ENCODE results near the gene SF3B2.
"Not testable (repeated sequence)": the region's sequence is repeated elsewhere in the genome, so short reads cannot be mapped to it uniquely, and the experiment has no call there.

The SF3B2 gene

DNA sequence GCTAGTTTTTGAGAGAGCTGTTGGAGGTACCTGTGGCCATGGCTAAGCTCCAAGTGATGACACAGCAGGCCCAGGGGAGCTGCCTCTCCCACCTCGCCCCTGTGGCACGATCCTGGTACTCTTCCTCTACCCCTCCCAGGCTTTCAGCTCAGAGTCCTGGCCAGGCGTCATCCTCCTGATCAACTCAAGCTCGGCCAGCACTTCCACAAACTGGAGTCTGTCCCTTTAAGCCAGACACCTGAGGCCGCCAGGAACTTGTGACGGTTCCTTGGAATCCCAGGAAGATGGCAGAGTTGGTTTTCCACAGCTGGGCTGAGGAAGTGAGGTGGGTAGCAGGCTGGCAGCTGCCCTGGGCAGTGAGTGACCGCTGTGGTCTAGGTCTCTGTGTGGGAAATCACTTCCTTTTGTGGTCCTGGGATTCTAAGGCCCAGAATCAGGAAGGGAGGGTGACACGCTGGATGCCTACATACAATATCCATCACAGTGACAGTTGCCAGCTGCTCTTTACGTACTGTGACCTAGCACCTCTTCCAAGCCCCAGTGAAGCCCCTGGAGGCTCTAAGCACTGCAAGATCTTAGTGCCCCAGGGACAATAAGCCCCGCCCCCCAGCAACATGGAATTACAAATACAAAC lies 43.6 kb upstream of the SF3B2 start:
- H3K9me3 ChIP-seq (ENCODE audit: control insufficient read depth, low read length) = no peaks in the 10 kb centered on the region
- peaks cover 15% of the 10 kb centered on the region for H3K27me3 ChIP-seq (ENCODE audit: control insufficient read depth, insufficient read depth, low read length, poor library complexity, severe bottlenecking)
- no peak overlapping the region for H3K27ac ChIP-seq (ENCODE audit: insufficient read depth, low read depth, low read length, poor library complexity, severe bottlenecking)
- 68 to 72% methylated on average over 10 of the region's 10 CpGs for WGBS, 2 experiments
- peaks cover 13% of the 10 kb centered on the region for H3K4me1 ChIP-seq (ENCODE audit: control insufficient read depth, insufficient read depth, low read length)
- peaks cover 16% of the 10 kb centered on the region for H3K36me3 ChIP-seq (ENCODE audit: control insufficient read depth, insufficient read depth, low read length)
- H3K4me3 ChIP-seq (ENCODE audit: insufficient read depth, low read depth, low read length) = no peak overlapping the region

DNA sequence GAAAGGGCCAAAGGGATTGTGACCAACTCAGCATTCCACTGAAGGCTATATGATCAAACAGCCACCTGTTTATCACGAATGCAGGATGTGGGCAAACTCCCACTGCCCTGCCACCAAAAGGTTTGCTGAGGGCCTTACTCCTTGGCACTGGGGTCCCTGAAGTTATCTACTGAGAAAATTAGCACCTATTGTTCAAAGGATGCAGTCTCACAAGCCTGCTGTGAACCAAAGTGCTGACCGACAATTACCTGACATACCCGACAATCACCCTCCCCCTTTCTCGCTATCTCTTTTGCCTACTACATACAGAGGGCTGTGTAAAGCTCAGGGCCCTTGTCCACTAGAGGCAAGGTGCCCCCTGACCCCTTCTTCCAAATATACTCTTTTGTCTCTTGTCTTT lies 42.1 kb upstream of the SF3B2 start:
- Histone ChIP-seq H3K4me1 (ENCODE audit: control insufficient read depth, insufficient read depth, low read length) (peaks cover 14% of the 10 kb centered on the region), H3K27me3 (ENCODE audit: control insufficient read depth, insufficient read depth, low read length, poor library complexity, severe bottlenecking) (peaks cover 15% of the 10 kb centered on the region)
- not testable (repeated sequence) for H3K27ac ChIP-seq (ENCODE audit: insufficient read depth, low read depth, low read length, poor library complexity, severe bottlenecking); H3K36me3 ChIP-seq (ENCODE audit: control insufficient read depth, insufficient read depth, low read length); H3K4me3 ChIP-seq (ENCODE audit: insufficient read depth, low read depth, low read length); H3K9me3 ChIP-seq (ENCODE audit: control insufficient read depth, low read length)
- 79 to 86% methylated on average over 4 of the region's 4 CpGs for WGBS, 2 experiments

DNA sequence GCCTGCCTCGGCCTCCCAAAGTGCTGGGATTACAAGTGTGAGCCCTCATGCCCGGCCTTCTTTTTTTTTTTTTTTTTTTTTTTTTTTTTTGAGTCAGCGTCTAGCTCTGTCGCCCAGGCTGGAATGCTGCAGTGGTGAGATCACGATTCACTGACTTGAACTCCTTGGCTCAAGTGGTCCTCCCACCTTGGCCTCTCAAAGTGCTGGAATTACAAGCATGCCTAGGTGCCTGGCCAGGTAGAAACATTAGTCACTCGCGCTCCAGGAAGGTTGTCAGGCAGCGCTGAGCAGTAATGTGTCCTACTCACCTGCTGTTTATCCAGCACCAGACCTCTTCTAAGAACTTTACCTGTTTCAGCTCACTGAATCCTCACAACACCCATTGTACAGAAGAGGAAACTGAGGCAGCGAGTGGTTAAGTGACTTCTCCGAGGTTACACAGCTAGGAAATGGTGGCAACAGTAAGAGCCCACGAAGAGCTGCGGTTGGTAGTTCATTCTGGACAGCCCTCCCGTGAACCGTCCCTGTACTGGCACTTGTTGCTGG lies 40.9 kb upstream of the SF3B2 start:
- Histone ChIP-seq H3K36me3 (ENCODE audit: control insufficient read depth, insufficient read depth, low read length) (no peaks in the 10 kb centered on the region), H3K9me3 (ENCODE audit: control insufficient read depth, low read length) (no peaks in the 10 kb centered on the region), H3K4me3 (ENCODE audit: insufficient read depth, low read depth, low read length) (no peak overlapping the region), H3K4me1 (ENCODE audit: control insufficient read depth, insufficient read depth, low read length) (peaks cover 14% of the 10 kb centered on the region), H3K27ac (ENCODE audit: insufficient read depth, low read depth, low read length, poor library complexity, severe bottlenecking) (no peak overlapping the region), H3K27me3 (ENCODE audit: control insufficient read depth, insufficient read depth, low read length, poor library complexity, severe bottlenecking) (peaks cover 15% of the 10 kb centered on the region)
- WGBS, 2 experiments = 78 to 82% methylated on average over 14 of the region's 14 CpGs

DNA sequence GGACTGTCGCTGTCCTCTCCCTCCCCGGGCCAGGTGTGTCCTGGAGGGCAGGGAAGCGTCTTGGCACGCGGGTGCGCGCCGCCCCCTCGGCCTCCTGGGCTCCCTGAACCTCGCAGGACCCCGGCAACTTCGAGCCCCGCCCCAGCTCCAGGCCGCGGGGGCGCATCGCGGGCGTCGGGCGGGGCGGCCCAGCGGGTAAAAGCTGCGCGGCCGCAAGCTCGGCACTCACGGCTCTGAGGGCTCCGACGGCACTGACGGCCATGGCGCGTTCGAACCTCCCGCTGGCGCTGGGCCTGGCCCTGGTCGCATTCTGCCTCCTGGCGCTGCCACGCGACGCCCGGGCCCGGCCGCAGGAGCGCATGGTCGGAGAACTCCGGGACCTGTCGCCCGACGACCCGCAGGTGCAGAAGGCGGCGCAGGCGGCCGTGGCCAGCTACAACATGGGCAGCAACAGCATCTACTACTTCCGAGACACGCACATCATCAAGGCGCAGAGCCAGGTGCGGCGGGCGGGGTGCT lies 40.3 kb upstream of the SF3B2 start, which contains the start of gene CST6:
TSS of gene CST6 (plus strand) at position 224 of the 519 bp plus-strand sequence. CDS start at position 261, 37 bp downstream.
- H3K27ac ChIP-seq (ENCODE audit: insufficient read depth, low read depth, low read length, poor library complexity, severe bottlenecking) = no peak within 1 kb of the TSS
- H3K36me3 ChIP-seq (ENCODE audit: control insufficient read depth, insufficient read depth, low read length) = no peaks in the 10 kb centered on the region
- peaks cover 13% of the 10 kb centered on the region for H3K4me1 ChIP-seq (ENCODE audit: control insufficient read depth, insufficient read depth, low read length)
- H3K27me3 ChIP-seq (ENCODE audit: control insufficient read depth, insufficient read depth, low read length, poor library complexity, severe bottlenecking) = peaks cover 15% of the 10 kb centered on the region
- H3K4me3 ChIP-seq (ENCODE audit: insufficient read depth, low read depth, low read length) = no peak within 1 kb of the TSS
- no peaks in the 10 kb centered on the region for H3K9me3 ChIP-seq (ENCODE audit: control insufficient read depth, low read length)
- WGBS, 2 experiments = 71 to 75% methylated on average over 61 of the region's 61 CpGs

DNA sequence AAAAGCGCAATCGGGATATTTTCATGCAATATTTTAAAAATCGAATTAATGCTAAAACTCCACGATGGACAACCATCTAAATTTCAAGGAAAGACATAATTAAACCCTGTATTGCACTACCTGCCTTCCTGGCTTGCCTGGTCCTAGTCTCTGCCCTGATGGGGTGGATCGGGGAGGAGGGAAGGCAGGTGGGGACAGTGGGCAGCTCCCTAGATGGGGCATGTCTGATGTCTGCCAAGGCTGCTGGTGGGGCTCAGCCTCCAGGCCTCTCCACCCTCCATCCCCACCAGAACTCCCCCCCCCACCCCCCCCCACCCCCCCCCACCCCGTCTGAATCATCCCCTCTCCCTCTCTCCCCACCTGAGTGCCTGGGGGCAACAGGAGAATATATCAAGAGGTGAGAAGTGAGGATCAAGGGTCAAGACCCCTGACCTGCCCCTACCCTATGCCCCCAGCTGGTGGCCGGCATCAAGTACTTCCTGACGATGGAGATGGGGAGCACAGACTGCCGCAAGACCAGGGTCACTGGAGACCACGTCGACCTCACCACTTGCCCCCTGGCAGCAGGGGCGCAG lies 39.7 kb upstream of the SF3B2 start:
- H3K9me3 ChIP-seq (ENCODE audit: control insufficient read depth, low read length) = no peaks in the 10 kb centered on the region
- no peak overlapping the region for H3K27ac ChIP-seq (ENCODE audit: insufficient read depth, low read depth, low read length, poor library complexity, severe bottlenecking)
- H3K4me3 ChIP-seq (ENCODE audit: insufficient read depth, low read depth, low read length) = no peak overlapping the region
- H3K27me3 ChIP-seq (ENCODE audit: control insufficient read depth, insufficient read depth, low read length, poor library complexity, severe bottlenecking) = peaks cover 15% of the 10 kb centered on the region
- 85 to 87% methylated on average over 11 of the region's 12 CpGs for WGBS, 2 experiments
- peaks cover 7% of the 10 kb centered on the region for H3K4me1 ChIP-seq (ENCODE audit: control insufficient read depth, insufficient read depth, low read length)
- H3K36me3 ChIP-seq (ENCODE audit: control insufficient read depth, insufficient read depth, low read length) = no peaks in the 10 kb centered on the region

DNA sequence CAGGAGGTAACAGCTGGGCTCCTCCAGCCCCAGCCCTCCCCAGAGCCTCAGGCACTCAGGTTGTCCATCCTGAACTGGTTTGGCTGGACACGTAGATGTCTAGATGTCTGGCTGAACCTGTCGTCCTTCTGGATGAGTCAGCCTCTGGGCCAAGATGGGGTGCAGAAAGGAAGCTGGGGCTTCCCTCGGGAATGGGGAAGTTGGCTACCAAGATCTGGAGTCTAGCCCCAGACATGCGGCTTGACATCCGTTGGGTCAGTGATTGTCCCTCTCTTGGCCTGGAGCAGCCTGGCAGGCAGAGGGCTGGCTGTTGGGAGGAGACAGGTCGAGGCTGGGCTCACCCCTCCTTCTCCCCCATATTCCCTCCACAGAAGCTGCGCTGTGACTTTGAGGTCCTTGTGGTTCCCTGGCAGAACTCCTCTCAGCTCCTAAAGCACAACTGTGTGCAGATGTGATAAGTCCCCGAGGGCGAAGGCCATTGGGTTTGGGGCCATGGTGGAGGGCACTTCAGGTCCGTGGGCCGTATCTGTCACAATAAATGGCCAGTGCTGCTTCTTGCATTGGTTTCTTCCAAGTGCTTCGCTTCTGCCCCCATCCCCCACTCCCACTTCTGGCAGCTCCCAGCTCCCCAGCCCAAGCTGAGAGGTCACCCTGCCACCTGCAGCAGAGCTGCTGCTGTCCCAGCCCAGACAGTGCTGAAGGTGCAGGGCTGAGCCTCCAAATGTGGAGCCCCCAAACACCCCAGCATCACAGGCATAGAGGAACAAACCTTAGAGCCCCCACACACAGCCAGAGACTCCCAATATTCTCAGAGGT lies 39.0 kb upstream of the SF3B2 start:
- peaks cover 15% of the 10 kb centered on the region for H3K27me3 ChIP-seq (ENCODE audit: control insufficient read depth, insufficient read depth, low read length, poor library complexity, severe bottlenecking)
- H3K9me3 ChIP-seq (ENCODE audit: control insufficient read depth, low read length) = no peaks in the 10 kb centered on the region
- no peak overlapping the region for H3K27ac ChIP-seq (ENCODE audit: insufficient read depth, low read depth, low read length, poor library complexity, severe bottlenecking)
- WGBS, 2 experiments = 89 to 91% methylated on average over 12 of the region's 12 CpGs
- no peak overlapping the region for H3K4me3 ChIP-seq (ENCODE audit: insufficient read depth, low read depth, low read length)
- no peaks in the 10 kb centered on the region for H3K36me3 ChIP-seq (ENCODE audit: control insufficient read depth, insufficient read depth, low read length)
- peaks cover 7% of the 10 kb centered on the region for H3K4me1 ChIP-seq (ENCODE audit: control insufficient read depth, insufficient read depth, low read length)

DNA sequence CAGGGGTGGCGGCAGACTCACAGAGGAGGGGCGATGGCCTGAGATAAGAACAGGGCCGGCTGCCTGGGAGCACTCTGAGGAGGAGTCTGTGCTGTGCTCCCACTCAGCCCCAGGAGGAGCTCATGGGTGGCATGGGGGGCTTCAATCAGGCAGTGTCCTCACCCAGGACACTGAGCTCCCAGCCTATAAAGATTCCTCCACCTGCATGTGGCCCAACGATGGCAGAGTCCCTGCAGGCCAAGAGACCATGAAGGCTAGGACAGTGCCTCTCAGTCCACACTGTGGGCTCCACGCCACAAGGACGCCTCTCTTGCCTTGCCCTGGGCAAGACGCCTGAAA lies 38.4 kb upstream of the SF3B2 start:
- H3K4me1 ChIP-seq (ENCODE audit: control insufficient read depth, insufficient read depth, low read length) = peaks cover 7% of the 10 kb centered on the region
- H3K36me3 ChIP-seq (ENCODE audit: control insufficient read depth, insufficient read depth, low read length) = no peaks in the 10 kb centered on the region
- H3K4me3 ChIP-seq (ENCODE audit: insufficient read depth, low read depth, low read length) = no peak overlapping the region
- no peaks in the 10 kb centered on the region for H3K9me3 ChIP-seq (ENCODE audit: control insufficient read depth, low read length)
- 85 to 86% methylated on average over 7 of the region's 7 CpGs for WGBS, 2 experiments
- H3K27ac ChIP-seq (ENCODE audit: insufficient read depth, low read depth, low read length, poor library complexity, severe bottlenecking) = no peak overlapping the region
- peaks cover 15% of the 10 kb centered on the region for H3K27me3 ChIP-seq (ENCODE audit: control insufficient read depth, insufficient read depth, low read length, poor library complexity, severe bottlenecking)

DNA sequence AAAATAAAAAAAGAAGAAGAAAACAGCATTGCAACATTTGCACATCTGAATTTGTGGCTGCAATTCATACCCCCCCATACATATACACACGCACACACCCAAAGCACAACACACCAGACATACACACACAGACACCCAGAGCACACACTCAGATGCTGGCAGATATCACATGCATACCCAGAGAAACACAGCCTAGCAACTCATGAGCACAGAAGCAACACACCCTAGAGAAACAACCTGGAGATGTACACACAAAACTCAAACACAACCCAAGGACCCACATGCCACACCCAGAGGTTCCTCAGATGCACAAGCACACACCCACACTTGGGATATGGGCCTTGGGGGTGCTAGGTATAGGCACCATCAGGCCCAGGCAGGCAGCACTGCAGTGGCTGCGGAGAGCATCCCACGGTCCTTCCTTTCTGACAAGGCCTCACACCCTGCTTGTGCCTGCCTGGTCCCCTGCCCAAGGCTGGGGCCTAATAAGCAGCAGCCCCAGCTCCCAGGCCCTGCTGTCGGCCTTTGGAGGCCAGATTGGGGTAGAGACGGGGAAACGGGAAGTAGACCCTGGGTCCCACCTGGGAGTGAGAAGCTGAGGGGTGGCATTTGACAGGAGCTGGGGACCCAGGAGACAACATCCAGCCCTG lies 37.2 kb upstream of the SF3B2 start:
- H3K4me1 ChIP-seq (ENCODE audit: control insufficient read depth, insufficient read depth, low read length) = peaks cover 7% of the 10 kb centered on the region
- no peak overlapping the region for H3K27ac ChIP-seq (ENCODE audit: insufficient read depth, low read depth, low read length, poor library complexity, severe bottlenecking)
- no peak overlapping the region for H3K4me3 ChIP-seq (ENCODE audit: insufficient read depth, low read depth, low read length)
- 91 to 92% methylated on average over 6 of the region's 6 CpGs for WGBS, 2 experiments
- no peaks in the 10 kb centered on the region for H3K9me3 ChIP-seq (ENCODE audit: control insufficient read depth, low read length)
- H3K36me3 ChIP-seq (ENCODE audit: control insufficient read depth, insufficient read depth, low read length) = no peaks in the 10 kb centered on the region
- peaks cover 15% of the 10 kb centered on the region for H3K27me3 ChIP-seq (ENCODE audit: control insufficient read depth, insufficient read depth, low read length, poor library complexity, severe bottlenecking)

DNA sequence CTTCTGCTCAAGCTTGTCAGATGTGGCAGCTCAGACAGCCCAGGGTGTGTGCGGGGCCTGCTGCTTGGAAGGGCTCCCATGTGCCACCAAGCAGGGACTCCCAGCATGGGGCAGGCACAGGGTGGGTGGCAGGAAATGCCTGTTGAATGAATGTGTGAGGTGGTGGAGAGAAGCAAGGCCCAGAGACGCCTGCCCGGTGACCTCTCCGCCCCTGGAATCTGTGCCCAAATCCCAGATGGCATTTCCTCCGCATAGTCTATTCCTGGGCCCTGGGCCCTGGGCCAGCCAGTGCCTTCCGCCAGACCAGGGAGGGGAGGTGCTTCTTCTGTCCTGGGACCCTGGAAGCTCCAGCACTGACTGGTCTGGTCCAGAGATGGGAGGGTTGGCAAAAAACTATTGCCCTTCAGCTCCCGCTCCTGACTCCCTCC lies 36.7 kb upstream of the SF3B2 start:
- Histone ChIP-seq H3K27ac (ENCODE audit: insufficient read depth, low read depth, low read length, poor library complexity, severe bottlenecking) (no peak overlapping the region), H3K4me3 (ENCODE audit: insufficient read depth, low read depth, low read length) (no peak overlapping the region), H3K27me3 (ENCODE audit: control insufficient read depth, insufficient read depth, low read length, poor library complexity, severe bottlenecking) (peaks cover 18% of the 10 kb centered on the region), H3K4me1 (ENCODE audit: control insufficient read depth, insufficient read depth, low read length) (peaks cover 7% of the 10 kb centered on the region), H3K36me3 (ENCODE audit: control insufficient read depth, insufficient read depth, low read length) (no peaks in the 10 kb centered on the region), H3K9me3 (ENCODE audit: control insufficient read depth, low read length) (no peaks in the 10 kb centered on the region)
- 92 to 94% methylated on average over 7 of the region's 7 CpGs for WGBS, 2 experiments

Measured in ectodermal cell (in vitro differentiated cells).